Dedifferentiated amniotic fluid mesenchymal stem cell (primary cell): Measurements from ENCODE around the gene LAP3.
"Not testable (repeated sequence)": the region's sequence is repeated elsewhere in the genome, so short reads cannot be mapped to it uniquely, and the experiment has no call there.

Experiments
- DNase-seq: peaks from one replicate; pipeline ENCODE4 v3.0.0-alpha.2; 2016; ENCODE audit errors: extremely low spot score

LAP3 gene

GRCh38 chr4:17576932-17577664 is at the start of gene LAP3:
LAP3 (plus strand) TSS chr4:17577198; CDS start chr4:17577466, 268 bp downstream.
- DNase-seq = peak; percentile 94

DNA sequence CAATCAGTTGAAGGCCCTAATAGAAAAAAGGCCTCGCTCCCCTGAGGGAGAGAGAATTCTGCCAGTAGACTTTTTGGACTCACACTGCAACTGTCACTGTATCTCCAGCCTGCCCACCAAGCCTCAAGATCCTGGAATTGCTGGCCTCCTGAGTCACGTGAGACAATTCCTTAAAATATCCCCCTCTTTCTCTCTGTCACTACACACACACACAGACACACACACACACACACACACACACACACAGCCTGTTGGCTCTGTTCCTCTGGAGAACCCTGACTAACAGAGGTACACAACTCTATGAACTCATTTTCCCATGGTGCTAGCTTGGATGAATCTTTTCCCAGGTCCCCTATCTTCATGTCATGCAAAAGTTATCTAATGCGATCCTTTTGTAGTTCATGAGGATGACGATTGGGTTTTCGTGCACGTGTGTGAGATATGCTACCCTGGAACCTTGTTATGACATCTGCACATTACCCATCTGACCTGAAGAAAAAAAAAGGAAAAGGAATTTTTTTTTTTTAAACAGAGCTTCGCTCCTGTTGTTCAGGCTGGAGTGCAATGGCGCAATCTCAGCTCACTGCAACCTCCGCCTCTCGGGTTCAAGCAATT is 48.3 kb upstream of the LAP3 start:
- no peak for DNase-seq

DNA sequence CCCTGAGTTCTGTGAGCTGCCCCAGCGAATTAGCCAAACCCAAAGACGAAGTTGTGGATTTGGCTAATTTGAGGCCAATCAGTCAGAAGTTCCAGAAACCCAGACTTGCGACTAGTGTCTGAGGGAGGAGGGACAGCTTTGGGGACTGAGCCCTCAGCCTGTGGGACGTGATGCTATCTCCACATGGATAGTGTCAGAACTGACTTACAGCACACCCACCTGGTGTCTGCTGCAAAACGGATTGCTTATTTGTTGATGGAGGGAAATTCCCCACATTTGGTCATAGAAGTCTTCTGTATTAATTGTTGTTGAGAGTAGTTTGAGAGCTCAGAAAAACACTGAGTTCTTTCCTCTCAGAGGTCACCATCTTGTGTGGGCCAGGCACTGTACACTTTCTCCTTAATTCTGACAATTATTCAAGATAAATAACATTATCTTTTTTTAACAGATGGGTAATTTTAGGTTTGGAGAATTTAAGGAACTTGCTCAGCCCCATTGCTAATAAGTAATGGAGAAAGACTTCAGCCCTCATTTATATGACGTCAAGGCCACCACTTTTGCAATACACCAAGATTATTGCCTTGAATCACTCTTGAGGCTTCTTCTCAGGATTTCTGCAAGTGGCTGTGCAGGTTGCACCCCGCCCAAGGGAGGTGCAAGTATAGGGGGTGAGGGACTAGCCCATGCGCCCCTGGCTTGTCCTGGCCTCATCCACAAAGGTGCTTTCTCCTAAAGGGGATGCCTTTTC is 45.3 kb upstream of the LAP3 start:
- no peak for DNase-seq

DNA sequence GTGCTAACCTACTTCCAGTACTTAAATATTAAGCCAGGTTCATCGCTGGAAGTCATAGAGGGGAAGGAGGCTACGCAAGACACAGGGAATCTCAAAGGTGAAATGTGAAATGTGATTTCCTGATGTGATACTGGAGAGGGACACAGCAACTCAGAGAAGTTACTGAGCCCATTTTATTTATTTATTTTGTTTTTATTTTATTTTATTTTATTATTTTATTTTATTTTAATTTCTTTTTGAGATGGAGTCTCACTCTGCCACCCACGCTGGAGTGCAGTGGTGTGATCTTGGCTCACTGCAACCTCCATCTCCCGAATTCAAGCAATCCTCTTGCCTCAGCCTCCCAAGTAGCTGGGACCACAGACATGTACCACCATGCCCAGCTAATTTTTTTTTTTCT is 42.3 kb upstream of the LAP3 start:
- DNase-seq = no peak

- DNase-seq = no peak
These were observed 41.8 kb upstream of the LAP3 start for GRCh38 chr4:17535242-17535641.

DNA sequence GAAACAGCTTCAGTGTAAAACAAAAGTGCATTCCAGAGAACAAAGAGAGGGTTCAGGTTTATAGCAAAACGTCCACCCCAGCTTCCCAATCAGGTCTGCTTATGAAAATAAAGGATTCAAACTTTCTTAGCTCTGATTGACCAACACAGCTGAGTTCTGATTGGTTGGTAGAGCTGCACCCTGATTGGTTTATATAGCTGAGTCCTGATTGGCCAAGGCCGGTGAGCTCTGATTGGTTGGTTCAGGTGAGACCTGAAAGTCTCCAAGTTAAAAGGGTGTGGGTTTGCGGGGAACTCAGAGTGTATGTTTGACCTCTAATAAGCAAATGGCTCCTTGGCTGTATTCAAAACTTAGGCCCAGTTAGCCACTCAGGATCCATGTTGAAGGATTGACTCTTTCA is 41.1 kb upstream of the LAP3 start:
- DNase-seq = no peak

- not testable (repeated sequence) for DNase-seq
These were observed 39.9 kb upstream of the LAP3 start for GRCh38 chr4:17537060-17537459.

DNA sequence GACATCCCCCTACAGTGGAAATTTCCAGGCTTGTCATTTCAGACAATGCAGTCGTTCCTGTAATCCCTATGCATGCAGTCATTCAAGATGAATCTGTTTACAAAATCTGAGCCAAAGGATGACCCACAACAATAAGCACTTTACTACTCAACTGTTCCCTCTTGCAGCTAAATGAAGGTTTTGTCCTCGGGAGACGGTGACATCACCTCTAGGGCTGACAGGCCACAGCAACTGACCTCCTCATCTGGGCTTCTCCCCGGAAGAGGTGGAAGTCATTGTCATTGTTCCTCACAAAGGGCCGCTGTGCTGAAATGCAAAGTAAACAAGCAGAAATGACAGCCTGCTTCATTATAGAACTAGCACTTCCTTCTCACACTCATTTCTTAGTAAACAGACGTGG is 32.8 kb upstream of the LAP3 start:
- no peak for DNase-seq

GRCh38 chr4:17544831-17545234 is 32.2 kb upstream of the LAP3 start:
- DNase-seq = no peak

DNA sequence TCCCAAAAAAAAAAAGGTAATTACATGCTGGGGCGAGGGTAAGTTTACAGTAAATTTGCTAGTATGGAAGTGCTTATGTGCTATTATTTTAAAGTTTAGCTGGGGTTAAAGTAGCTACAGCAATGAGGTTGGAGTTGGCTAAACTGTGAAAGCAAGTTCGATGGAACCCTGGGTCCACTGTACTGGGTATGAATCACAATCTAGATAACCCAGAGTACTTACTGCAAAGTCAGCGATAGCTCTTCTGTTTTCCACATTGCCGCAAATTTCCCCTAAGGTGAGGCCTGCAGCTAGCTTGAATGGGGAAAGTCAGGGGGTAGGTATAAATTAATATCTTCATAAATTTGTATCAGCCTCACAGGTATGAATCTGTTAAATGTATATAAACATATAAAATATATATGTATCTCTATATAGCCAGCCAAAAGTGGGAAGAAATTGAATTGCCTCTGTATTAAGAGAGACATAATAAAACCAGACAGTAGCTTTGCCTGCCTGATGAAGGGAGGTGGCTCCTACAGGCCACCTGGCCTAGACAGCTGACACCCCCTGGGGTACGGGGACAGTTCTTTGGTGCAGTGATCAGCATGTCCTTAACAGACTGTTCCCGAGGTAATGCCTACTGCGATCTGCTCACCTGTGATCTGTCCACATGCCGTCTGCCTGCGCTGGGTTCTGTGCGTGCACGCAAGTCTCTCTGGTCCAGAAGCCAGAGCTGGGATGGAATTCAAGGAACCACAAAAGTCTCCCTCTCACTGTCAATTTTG is 31.4 kb upstream of the LAP3 start:
- DNase-seq = no peak

- DNase-seq = no peak
These were observed 30.8 kb upstream of the LAP3 start for GRCh38 chr4:17546222-17546621.

- no peak for DNase-seq
These were observed 30.3 kb upstream of the LAP3 start for GRCh38 chr4:17546678-17547077.

- DNase-seq = no peak
These were observed 26.4 kb upstream of the LAP3 start for GRCh38 chr4:17550549-17550948.

- no peak for DNase-seq
These were observed 24.6 kb upstream of the LAP3 start for GRCh38 chr4:17552427-17552826.

DNA sequence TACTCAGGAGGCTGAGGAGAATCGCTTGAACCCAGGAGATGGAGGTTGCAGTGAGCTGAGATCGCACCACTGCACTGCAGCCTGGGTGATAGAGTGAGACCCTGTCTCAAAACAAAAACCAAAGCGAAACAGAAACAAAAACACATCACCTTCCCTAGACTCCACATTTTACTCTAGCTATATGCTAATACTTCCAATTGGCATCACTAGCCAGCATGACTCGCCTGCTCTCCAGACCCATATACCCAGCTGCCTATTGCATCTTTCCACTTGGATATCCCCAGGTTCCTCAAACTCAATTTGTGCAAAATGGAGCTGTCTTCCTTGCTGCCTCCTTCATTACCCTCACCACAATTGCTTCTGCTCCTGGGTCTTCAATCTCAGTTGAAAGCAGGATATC is 22.4 kb upstream of the LAP3 start:
- no peak for DNase-seq

GRCh38 chr4:17556498-17556897 is 20.5 kb upstream of the LAP3 start:
- no peak for DNase-seq

DNA sequence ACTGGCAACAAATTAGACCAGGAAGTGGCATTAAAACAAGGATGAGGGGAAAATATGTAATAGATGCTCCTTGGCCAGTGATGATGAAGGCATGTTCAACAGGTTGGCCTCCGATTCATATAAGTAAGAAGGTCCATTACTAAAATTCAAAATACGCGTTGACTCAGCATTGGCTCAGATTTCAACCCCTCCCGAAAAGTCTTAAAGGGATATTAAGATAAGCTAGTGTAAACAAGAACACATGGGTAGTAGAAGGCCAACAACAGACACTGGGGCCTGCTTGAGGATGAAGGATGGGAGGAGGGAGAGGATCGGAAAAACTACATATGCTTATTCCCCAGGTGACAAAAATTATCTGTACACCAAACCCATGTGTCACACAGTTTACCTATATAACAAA is 19.1 kb upstream of the LAP3 start:
- DNase-seq = no peak

GRCh38 chr4:17558941-17559708 is 17.9 kb upstream of the LAP3 start:
- DNase-seq = no peak

DNA sequence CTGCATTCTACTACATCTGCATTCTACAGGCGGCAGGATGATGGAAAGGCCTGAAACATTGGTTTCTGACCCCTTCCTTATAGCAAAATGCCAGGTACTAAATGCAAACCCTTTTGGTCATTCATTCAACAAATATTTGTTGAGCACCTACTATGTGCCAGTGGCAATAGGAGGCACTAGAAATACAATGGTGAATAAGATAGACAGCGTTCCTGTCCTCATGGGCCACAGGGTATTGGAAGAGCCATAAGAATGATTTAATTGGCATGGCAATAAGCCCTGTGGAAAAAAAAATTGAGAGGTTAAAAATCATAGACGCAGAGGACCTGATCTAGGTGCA is 17.3 kb upstream of the LAP3 start:
- DNase-seq = no peak

DNA sequence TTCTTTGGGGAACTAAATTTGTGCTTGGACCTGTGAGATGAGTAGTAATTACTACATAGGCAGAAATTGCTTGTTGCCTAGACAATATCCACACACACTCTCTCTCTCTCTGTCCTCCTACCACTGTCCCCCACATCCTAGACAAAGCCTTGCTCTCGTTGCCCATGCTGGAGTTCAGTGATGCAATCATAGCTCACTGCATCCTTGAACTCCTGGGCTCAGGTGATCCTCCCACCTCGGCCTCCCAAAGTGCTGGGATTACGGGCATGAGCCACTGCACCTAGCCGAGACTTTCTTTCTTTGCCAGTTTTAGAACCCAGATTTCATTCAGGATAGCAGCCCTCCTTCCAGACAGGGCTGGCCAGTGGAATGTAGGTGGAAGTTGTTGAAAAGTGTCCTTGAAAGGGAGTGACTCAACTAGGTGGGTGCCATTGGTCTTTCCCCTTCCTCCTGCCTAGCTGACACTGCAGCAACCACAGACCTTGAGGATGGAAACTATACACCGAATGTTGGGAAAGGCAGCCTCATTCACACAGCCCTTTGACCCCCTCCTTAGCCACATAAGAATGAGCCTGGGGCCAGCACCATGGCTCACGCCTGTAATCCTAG is 16.8 kb upstream of the LAP3 start:
- DNase-seq = no peak
